SJSA1 (cell line): ENCODE data around the gene TVP23B. TPM values are rescaled to one million over a fixed set of nuclear protein-coding genes. Genes with fewer than 3 reads are reported as not detected.
"Not testable (repeated sequence)": the region's sequence is repeated elsewhere in the genome, so short reads cannot be mapped to it uniquely, and the experiment has no call there.

Experiments
- DNase-seq, 2 experiments: peaks; one replicate each; pipeline ENCODE4 v3.0.0-alpha.2; 2015 to 2020; ENCODE audit warnings: low spot score in 2 of 2, low read depth in 1 of 2
- H3K27ac ChIP-seq: fragments of 250-450 bp; sonication (Bioruptor Pico); 2 replicates; pipeline ENCODE4 v1.5.1; 2020; ENCODE audit warnings: mild to moderate bottlenecking, moderate library complexity
- H3K27me3 ChIP-seq: fragments of 250-450 bp; sonication (Bioruptor Pico); replicated peaks from 2 replicates; pipeline ENCODE4 v1.5.1; 2020; ENCODE audit warnings: mild to moderate bottlenecking, moderate library complexity
- H3K36me3 ChIP-seq: fragments of 250-450 bp; sonication (Bioruptor Pico); 2 replicates; pipeline ENCODE4 v1.5.1; 2020; ENCODE audit warnings: mild to moderate bottlenecking
- H3K4me1 ChIP-seq: fragments of 250-450 bp; sonication (Bioruptor Pico); replicated peaks from 2 replicates; pipeline ENCODE4 v1.6.1; 2021; ENCODE audit warnings: mild to moderate bottlenecking
- H3K4me3 ChIP-seq: fragments of 250-450 bp; sonication (Bioruptor Pico); 2 replicates; pipeline ENCODE4 v1.5.1; 2020; ENCODE audit warnings: mild to moderate bottlenecking
- H3K9me3 ChIP-seq: fragments of 250-450 bp; sonication (Bioruptor Pico); replicated peaks from 2 replicates; pipeline ENCODE4 v1.5.1; 2020; ENCODE audit warnings: mild to moderate bottlenecking
- total RNA-seq: library from RNA; depleted of rRNA; stranded (reverse); fragments of >200 nt; shearing (Covaris generic); gene quantifications from 2 replicates; pipeline ENCODE4 v1.2.3, GENCODE V29; 2014; rRNA removed

The TVP23B gene
- total RNA-seq, 1 experiment from 2014 or later, result 105 TPM

DNA sequence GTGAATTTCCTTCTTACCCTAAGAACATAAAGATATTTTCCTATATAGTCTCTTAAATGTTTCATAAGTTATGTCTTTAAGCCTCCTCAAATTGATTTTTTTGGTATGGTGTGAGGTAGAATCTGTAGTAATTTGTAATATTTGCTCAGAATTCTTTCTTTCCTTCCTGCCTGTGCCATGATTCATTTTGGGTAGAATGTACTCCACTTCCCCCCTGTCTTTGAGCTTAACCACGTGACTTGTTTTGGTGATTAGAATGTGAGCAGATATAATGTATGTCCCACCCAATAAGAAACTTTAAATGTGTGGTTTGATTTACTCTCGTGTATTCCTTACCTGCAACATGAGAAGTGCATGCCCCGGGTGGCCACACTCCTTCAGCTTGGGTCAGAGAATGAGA is 40.4 kb downstream of the TVP23B start:
- H3K27me3 ChIP-seq, DNase-seq, H3K27ac ChIP-seq, H3K4me1 ChIP-seq, H3K36me3 ChIP-seq, H3K9me3 ChIP-seq, H3K4me3 ChIP-seq: not testable (repeated sequence)

DNA sequence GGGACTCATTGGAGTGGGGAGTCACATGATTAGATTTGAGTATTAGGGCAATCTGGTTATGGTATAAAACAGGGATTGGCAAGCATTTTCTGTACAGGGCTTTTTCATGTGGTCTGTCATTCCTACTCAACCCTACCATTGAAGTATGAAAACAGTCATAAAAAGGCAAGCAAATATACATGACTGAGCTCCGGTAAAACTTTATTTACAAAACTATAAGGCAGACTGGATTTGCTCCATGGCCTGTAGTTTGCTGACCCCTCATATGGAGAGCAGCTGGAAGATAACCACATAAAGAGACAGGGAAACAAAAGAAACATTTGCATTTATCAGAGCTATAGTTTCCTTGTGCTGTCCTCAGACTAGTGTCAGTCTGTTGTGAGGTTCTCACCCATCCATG is 46.6 kb downstream of the TVP23B start:
- H3K27ac ChIP-seq, H3K9me3 ChIP-seq, DNase-seq, H3K36me3 ChIP-seq, H3K4me3 ChIP-seq, H3K4me1 ChIP-seq, H3K27me3 ChIP-seq: not testable (repeated sequence)

DNA sequence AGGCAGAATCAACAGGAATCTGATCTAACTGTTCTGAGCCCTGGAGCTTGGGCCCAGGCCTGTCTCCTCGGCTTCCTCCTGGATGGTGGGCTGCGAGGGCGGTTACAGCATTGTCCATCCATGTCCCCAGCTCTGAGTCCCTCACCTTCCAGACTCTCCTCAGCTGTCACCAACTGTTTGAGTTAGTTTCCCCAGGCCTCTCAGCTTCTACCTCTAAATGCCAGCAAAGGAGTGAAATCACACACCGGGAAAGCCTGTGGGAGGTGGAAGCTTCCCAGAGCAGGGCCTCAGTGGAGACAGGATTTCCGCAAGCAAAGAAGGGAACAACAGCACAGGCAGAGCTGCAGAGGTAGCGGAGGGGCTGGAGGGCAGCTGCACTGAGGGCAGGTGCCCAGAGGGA is 67.5 kb downstream of the TVP23B start:
- no peak overlapping the region for H3K27ac ChIP-seq
- H3K27me3 ChIP-seq, result no peaks in the 10 kb centered on the region
- no peak for DNase-seq
- peaks cover 4% of the 10 kb centered on the region; the same call in 1 of the 2 replicates for H3K4me1 ChIP-seq
- H3K36me3 ChIP-seq, result no peaks in the 10 kb centered on the region
- H3K9me3 ChIP-seq, result no peaks in the 10 kb centered on the region
- H3K4me3 ChIP-seq, result no peak overlapping the region

DNA sequence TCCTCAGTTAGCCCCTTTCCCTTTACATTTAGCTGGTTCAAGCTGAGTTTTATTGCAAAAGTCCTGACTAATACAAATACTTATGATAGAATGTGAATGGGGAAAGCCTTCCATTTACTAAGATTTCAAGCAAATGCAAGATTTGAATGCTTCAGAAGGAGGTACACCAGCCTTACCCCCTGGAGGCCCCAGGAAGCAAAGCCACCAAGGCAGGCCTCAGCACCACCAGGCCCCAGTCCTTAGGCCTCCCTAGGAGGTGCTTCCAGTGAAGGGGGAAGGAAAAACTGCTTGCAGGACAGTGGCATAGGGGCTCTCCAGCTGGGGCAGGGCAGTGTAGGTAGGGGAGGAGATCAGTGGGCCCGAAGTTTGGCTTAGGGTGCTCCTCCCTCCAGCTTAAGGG is 69.7 kb downstream of the TVP23B start:
- H3K27ac ChIP-seq, result no peak overlapping the region
- peaks cover 4% of the 10 kb centered on the region; the same call in 1 of the 2 replicates for H3K4me1 ChIP-seq
- H3K36me3 ChIP-seq, result no peaks in the 10 kb centered on the region
- H3K9me3 ChIP-seq, result no peaks in the 10 kb centered on the region
- DNase-seq, result no peak
- no peak overlapping the region for H3K4me3 ChIP-seq
- H3K27me3 ChIP-seq, result no peaks in the 10 kb centered on the region

DNA sequence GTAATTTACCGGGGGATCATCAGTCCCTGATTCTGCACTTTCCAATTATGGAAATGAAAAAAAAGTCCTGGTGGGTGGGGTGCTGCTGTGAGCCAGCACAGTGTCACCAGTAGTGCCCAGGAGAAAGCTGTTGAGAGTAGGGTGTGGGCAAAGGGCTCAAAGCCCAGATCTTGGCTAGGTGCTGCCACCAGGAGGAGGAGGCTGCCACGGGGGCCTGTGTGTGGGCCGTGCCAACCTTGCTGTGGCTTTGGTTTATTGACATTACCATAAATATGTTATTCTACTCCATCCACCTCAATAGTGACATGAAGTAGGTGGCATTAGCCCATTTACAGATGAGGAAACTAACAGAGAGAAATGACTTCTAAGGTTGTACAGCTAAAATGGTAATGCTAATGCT is 70.2 kb downstream of the TVP23B start:
- H3K27me3 ChIP-seq, result no peaks in the 10 kb centered on the region
- no peaks in the 10 kb centered on the region for H3K9me3 ChIP-seq
- H3K4me3 ChIP-seq, result no peak overlapping the region
- no peak overlapping the region for H3K27ac ChIP-seq
- DNase-seq, result no peak
- no peaks in the 10 kb centered on the region for H3K36me3 ChIP-seq
- H3K4me1 ChIP-seq, result peaks cover 4% of the 10 kb centered on the region; the same call in 1 of the 2 replicates

DNA sequence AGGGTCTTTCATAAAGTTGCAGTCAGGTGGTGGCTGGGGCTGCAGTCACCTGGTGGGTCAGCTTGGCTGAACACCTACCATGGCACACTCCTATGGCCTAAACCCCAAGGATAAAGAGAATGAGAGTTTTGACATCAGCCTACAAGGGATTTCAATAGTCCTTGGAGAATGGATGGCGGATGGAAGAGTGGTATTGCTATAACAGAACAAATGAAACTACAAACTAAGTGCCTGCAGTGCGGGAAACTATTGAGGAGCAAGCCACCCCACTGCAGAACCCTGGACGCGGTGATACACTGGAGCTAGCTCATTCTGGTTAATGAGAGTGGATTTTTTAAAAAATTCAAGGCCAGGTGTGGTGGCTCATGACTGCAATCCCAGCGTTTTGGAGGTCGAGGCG is 74.0 kb downstream of the TVP23B start:
- Histone ChIP-seq H3K27ac (no peak overlapping the region), H3K27me3 (no peaks in the 10 kb centered on the region), H3K4me3 (no peak overlapping the region), H3K36me3 (0 out of 2 replicates have a peak, but pooled peaks cover 2% of the 10 kb centered on the region), H3K4me1 (peaks cover 21% of the 10 kb centered on the region), H3K9me3 (no peaks in the 10 kb centered on the region)
- DNase-seq, result no peak

DNA sequence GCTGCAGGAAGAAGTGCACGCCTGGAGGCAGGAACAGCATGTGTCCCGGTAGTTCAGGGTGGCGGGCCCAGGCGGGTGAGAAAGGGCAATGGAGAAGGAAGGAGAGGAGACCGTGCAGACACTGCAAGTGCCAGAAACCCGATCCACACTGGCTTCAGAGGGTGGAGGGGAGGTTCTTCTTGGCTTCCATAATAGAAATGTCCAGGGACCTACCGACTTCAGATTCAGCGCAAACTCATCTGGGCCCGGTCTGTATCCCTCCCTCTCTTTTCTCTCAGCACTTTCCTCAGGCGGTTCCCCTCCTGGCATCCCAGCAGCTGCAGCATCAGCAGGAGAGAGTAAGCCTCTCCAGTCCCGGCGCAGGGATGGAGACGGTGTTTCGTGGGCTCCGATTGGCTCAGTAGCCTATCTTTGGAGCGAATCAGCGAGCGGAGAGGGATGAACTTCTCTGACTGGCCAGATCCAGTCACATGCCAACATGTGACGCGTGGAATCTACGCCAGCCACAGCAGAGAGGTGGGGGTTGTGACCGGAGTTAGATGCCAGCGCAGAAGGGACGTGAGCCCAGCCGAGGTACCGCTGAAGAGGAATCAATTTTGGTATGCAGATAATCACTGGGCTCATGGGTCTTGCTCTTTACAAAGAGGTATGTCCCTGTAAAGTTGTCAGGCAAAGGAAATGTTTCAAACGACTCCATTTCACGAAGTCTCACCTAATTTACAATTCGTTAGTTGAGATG is 75.0 kb downstream of the TVP23B start:
- Histone ChIP-seq H3K9me3 (no peaks in the 10 kb centered on the region), H3K4me1 (peaks cover 24% of the 10 kb centered on the region), H3K27me3 (no peaks in the 10 kb centered on the region), H3K36me3 (0 out of 2 replicates have a peak, but pooled peaks cover 2% of the 10 kb centered on the region), H3K27ac (no peak overlapping the region; the same call in 1 of the 2 replicates), H3K4me3 (peak overlapping the region; percentile 44)
- peak; percentile 82 to 90 for DNase-seq

Other genes with a start within 250 kb of the TVP23B start
- not detected in 2 replicates for gene TBC1D28, start 136.8 kb upstream of the TVP23B start, total RNA-seq
- 2.5 and 4.0 TPM in 2 replicates for gene FOXO3B, start 98.9 kb upstream of the TVP23B start, total RNA-seq
- 0.05 TPM in 1 of 2 replicates, not detected in the other for gene FBXW10, start 37.1 kb upstream of the TVP23B start, total RNA-seq
- gene PRPSAP2, start 76.9 kb downstream of the TVP23B start, total RNA-seq, result 37.1 and 59.9 TPM in 2 replicates
- gene SLC5A10, start 171.0 kb downstream of the TVP23B start, total RNA-seq, result 0.13 TPM in 1 of 2 replicates, not detected in the other
- gene FAM83G, start 223.6 kb downstream of the TVP23B start, total RNA-seq, result 4.8 and 6.7 TPM in 2 replicates